Posterior cingulate gyrus (tissue), 11 donors: ENCODE measurements around the gene FAM76B.

Experiments used
- DNase-seq, 10 donors: peaks; one replicate each; pipeline versions ENCODE4 v3.0.0 to v3.0.0-alpha.2; 2020 to 2021; ENCODE audit warnings: mixed read lengths in 3 of 10
- intact Hi-C: fragments of 100-400 bp; cut with DNase I; formaldehyde crosslinking; loops from one replicate; pipeline ENCODE4 v1.15.1; 2023

Gene FAM76B

DNA sequence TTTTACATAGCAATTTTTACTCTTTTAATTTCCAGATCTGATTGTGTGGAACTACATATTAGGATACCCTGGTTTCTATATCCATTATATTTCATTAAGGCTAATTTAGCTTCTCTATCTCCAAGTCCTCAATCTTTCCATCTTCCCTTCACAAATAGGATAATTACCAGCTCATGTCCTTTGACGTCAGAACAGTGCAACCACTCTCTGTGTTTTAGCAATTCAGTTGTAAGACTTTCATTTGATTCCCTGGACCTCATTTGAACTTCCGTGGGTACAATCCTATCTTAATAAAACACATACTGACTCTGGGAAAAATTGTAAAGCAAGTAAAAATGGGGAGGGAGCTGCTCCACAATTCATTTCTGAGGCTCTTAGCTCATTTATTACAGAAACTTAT is 52.8 kb downstream of the FAM76B start:
- DNase-seq = no peak
- intact Hi-C loops = no loop called here

GRCh38 chr11:95736355-95736754 is 53.2 kb downstream of the FAM76B start:
- intact Hi-C loops = no loop called here
- DNase-seq = no peak

DNA sequence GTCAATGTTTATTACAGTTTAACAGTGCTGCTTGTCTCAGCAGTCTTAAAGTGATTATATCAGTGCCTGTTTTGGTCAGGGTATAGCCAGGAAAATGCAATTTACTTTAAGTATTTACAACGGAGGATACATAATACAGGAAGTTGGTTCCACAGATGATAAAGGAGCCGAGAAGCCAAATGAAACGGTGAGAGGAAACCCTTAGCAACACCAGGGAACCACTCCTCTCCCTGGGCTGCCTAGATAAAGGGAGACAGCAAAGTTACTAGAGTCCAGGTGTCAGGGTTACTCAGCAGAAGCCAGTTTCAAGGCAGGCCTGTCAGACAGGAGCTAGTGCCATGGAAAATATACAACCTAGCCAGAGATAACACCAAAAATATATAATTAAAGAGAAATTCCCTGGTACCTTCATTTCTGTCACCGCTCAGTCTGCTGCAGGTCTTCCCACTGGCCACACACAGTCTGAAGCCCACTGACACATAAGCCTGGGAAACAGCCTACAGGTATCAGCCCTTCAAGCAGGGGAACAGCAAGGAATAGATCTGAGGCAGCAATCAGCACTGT is 55.5 kb downstream of the FAM76B start:
- intact Hi-C loops = no loop called here
- DNase-seq = no peak

GRCh38 chr11:95732930-95733602 is 56.5 kb downstream of the FAM76B start:
- no peak for DNase-seq
- intact Hi-C loops = no loop called here

DNA sequence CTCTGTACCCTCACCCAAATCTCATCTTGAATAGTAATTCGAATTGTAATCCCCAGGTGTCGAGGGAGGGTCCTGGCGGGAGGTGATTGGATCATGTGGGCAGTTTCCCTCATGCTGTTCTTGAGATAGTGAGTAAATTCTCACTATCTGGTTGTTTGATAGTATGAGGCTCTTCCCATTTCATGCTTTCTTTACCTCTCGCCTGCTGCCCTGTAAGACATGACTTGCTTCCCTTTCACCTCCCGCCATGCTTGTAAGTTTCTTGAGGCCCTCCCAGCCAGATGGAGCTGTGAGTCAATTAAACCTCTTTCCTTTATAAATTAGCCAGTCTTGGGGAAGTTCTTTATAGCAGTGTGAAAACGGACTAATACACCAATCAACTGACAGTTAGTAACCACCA is 60.1 kb downstream of the FAM76B start:
- intact Hi-C loops = loop anchor here (5.0 kb wide), 1 partner anchor 33 kb away; no protein-coding TSS in a partner anchor
- DNase-seq = no peak

GRCh38 chr11:95728790-95729189 is 60.8 kb downstream of the FAM76B start:
- no peak for DNase-seq
- intact Hi-C loops = loop anchor here (5.0 kb wide), 1 partner anchor 34 kb away; no protein-coding TSS in a partner anchor

DNA sequence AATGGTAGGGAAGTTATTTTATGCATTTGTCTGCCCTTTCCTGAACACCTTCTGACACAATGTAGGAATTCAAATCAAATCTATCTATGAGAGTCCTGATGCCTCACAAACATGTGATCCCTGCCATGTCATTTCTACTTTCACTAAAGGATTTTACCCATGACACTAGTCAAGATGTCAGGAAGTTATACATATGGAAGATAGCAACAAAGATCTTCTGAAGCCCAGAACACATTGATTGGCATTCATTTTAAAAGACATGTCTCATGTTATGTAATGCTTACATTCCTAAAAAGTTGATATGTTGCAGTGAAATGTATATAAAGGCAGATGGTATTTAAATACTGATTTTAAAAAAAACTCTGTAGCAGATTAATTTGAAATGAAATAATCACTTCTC is 61.5 kb downstream of the FAM76B start:
- intact Hi-C loops = loop anchor here (5.0 kb wide), 1 partner anchor 34 kb away; no protein-coding TSS in a partner anchor
- DNase-seq = no peak

- DNase-seq = peak in 4 of 10 donors; percentile 11 to 77 (median 23)
- intact Hi-C loops = loop anchor here (5.0 kb wide), 1 partner anchor 35 kb away; no protein-coding TSS in a partner anchor
Observed at GRCh38 chr11:95727620-95728019, 62.0 kb downstream of the FAM76B start.

GRCh38 chr11:95727111-95727510 is 62.5 kb downstream of the FAM76B start:
- no peak for DNase-seq
- intact Hi-C loops = loop anchor here (5.0 kb wide), 1 partner anchor 35 kb away; no protein-coding TSS in a partner anchor

DNA sequence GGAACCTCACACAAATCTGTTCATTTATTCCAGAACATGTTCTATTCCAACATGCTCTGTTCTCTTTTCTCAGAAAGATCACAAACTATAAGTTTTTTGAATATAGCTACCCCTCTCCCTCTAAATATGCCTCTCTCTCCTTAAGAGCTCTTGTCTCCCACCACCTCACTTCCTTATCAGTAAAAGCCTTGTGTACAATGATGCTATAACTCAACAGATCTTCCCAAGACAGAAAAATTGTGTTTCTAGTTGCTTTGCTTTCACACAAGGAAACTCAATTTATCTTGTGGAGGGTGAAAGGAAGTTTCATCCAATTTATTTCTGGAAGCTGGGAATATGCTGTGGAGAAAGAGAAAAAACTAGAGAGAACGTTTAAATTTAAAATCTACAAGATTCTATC is 64.4 kb downstream of the FAM76B start:
- no peak for DNase-seq
- intact Hi-C loops = loop anchor here (5.0 kb wide), 1 partner anchor 37 kb away; no protein-coding TSS in a partner anchor

DNA sequence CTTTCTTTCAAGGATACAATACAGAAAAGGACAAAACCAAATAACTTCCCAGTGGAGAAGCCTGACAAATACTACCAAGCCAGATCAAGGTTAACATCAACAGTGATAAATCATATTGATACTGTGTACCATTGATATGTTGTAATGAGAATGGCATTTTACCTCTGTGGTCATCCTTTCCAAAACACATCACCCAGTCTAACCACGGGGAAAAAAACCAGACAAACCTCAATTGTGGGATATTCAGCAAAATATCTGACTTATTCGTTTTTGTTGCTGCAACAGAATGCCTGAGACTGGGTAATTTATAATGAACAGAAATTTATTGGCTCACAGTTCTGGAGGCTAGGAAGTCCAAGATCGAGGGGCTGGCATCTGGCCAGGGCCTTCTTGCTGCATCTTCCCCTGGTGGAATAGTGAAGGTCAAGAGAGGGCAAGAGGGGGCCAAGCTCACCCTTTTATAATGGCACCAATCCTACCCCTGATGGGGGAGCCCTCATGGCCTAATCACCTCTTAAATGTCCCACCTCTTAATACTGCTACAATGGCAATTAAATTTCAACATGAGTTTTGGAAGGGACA is 66.1 kb downstream of the FAM76B start:
- DNase-seq = peak in 1 of 10 donors; percentile 72
- intact Hi-C loops = no loop called here

DNA sequence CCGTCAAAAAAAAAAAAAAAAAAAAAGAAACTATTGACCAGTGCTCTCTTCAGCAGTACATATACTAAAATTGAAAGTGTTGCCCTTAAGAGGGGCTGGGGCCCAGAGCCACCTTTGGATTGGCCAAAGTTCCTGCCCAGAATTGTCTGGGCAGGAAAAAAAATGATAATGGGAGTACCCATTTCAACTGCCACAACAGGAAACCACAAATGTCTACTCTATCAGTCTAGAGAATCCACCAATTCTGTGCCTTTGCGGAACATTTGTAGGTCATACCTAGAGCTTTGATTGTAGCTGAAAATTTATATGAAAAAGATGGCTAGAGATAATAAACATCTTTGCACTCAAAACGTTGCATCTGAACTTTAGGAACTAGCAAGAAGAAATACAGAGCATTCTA is 69.4 kb downstream of the FAM76B start:
- no peak for DNase-seq
- intact Hi-C loops = no loop called here
